Small intestine (tissue), 7 donors: Measurements from ENCODE around the gene MX1. TPM values are rescaled to one million over a fixed set of nuclear protein-coding genes. Genes with fewer than 3 reads are reported as not detected.
A peak's percentile ranks its signal among the peaks of the same experiment; 100 is the strongest.

Source experiments
- DNase-seq, 2 donors: peaks; one replicate each; pipeline versions ENCODE4 v3.0.0 to v3.0.0-alpha.2; 2013
- FAIRE-seq: peaks from 2 replicates; lab custom pipeline; 2012; peaks lifted over from hg19 to GRCh38; lab: Jason Lieb, UNC
- H3K27ac ChIP-seq, 3 donors: one replicate each; pipeline ENCODE4 v1.5.1; 2013; ENCODE audit warnings: low read length in 2 of 3, mild to moderate bottlenecking in 2 of 3, control low read depth in 1 of 3, inconsistent platforms in 1 of 3, low read depth in 1 of 3, moderate library complexity in 1 of 3
- H3K27me3 ChIP-seq, 3 donors: one replicate each; pipeline ENCODE4 v1.6.1; 2013; ENCODE audit warnings: low read length in 3 of 3, inconsistent platforms in 1 of 3; ENCODE audit not compliant: control insufficient read depth in 3 of 3, insufficient read depth in 3 of 3
- H3K36me3 ChIP-seq, 3 donors: one replicate each; pipeline ENCODE4 v1.6.1; 2013; ENCODE audit warnings: low read length in 3 of 3, inconsistent platforms in 1 of 3, low read depth in 1 of 3, mild to moderate bottlenecking in 1 of 3, moderate library complexity in 1 of 3; ENCODE audit not compliant: control insufficient read depth in 3 of 3, insufficient read depth in 2 of 3
- H3K4me1 ChIP-seq, 3 donors: one replicate each; pipeline ENCODE4 v1.6.1; 2013; ENCODE audit warnings: low read length in 2 of 3, inconsistent platforms in 1 of 3, low read depth in 1 of 3, mild to moderate bottlenecking in 1 of 3, moderate library complexity in 1 of 3; ENCODE audit not compliant: control insufficient read depth in 3 of 3, insufficient read depth in 2 of 3
- H3K4me3 ChIP-seq, 3 donors: one replicate each; pipeline ENCODE4 v1.5.1; 2013; ENCODE audit warnings: low read length in 3 of 3, control low read depth in 1 of 3, inconsistent platforms in 1 of 3, low read depth in 1 of 3, mild to moderate bottlenecking in 1 of 3, moderate library complexity in 1 of 3
- H3K9me3 ChIP-seq, 2 donors: one replicate each; pipeline ENCODE4 v1.6.1; 2013; ENCODE audit warnings: low read depth in 1 of 2, low read length in 1 of 2; ENCODE audit not compliant: control insufficient read depth in 2 of 2, insufficient read depth in 1 of 2
- WGBS, 3 donors: extraction: QIAGEN DNeasy Blood & Tissue Kit; methylation state at CpG; one replicate each; pipeline ENCODE4 v1.1.7; 2013; 5-methylcytosine and 5-hydroxymethylcytosine counted together
- polyA plus RNA-seq, 4 donors: library from polyadenylated mRNA; stranded (reverse) in 3 of 4; unstranded in 1 of 4; fragments of 200-250 nt in 3 of 4; fragments of 120-200 nt in 1 of 4; gene quantifications; one replicate each; pipeline versions ENCODE4 v1.2.1 to v1.2.3, GENCODE V29; 2013
- donor health status: healthy with polysubstance abuse.
- donor health status: control.
- donor health status: control.
- donor health status: Bipolar disorder and iron deficiency.
- donor health status: healthy.

The MX1 gene
- polyA plus RNA-seq, 4 donors = 14.6 to 64.9 (median 36.8) TPM

- H3K4me3 ChIP-seq = no peak overlapping the region
- no peak for DNase-seq
- WGBS, 3 donors = 93 to 96% (median 95%) methylated on average over 17 of the region's 17 CpGs
- no peaks in the 10 kb centered on the region for H3K27me3 ChIP-seq
- H3K4me1 ChIP-seq = no peaks in the 10 kb centered on the region
- H3K36me3 ChIP-seq = peaks cover 0 to 3% (median 0%) of the 10 kb centered on the region in 3 donors
- no peak overlapping the region for H3K27ac ChIP-seq
- FAIRE-seq = no peak
- H3K9me3 ChIP-seq = no peaks in the 10 kb centered on the region
These were observed 35.9 kb upstream of the MX1 start for GRCh38 chr21:41390043-41390639.

GRCh38 chr21:41393876-41394465 is 32.1 kb upstream of the MX1 start:
- 83 to 92% (median 88%) methylated on average over 8 of the region's 8 CpGs for WGBS, 3 donors
- FAIRE-seq (no peak), DNase-seq (no peak)
- H3K27me3 ChIP-seq = no peaks in the 10 kb centered on the region
- H3K4me1 ChIP-seq = no peaks in the 10 kb centered on the region
- peaks cover 0 to 3% (median 0%) of the 10 kb centered on the region in 3 donors for H3K36me3 ChIP-seq
- no peaks in the 10 kb centered on the region for H3K9me3 ChIP-seq
- H3K4me3 ChIP-seq = no peak overlapping the region
- H3K27ac ChIP-seq = no peak overlapping the region

GRCh38 chr21:41396558-41397075 is 29.4 kb upstream of the MX1 start:
- no peak overlapping the region for H3K27ac ChIP-seq
- no peak for FAIRE-seq

DNA sequence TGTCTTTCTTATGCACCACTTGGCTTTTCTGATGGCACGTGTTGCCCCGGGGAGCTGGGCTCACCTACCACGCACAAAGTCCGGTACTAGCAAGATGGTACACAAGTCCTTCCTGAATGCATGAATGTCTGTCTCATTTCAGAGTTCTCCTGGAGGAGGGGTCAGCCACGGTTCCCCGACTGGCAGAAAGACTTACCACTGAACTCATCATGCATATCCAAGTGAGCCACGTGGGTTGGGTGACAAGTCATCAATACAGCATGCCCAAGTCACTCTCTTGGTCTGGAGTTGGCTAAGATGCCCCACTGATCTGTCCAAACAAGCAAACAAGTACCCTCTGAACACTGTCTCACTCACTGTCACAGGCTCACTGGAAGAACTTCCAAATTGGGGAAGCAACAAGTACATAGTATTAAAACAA is 28.6 kb upstream of the MX1 start:
- Histone ChIP-seq H3K27me3 (no peaks in the 10 kb centered on the region), H3K9me3 (no peaks in the 10 kb centered on the region), H3K27ac (no peak overlapping the region), H3K36me3 (peaks cover 0 to 2% (median 0%) of the 10 kb centered on the region in 3 donors), H3K4me1 (no peaks in the 10 kb centered on the region), H3K4me3 (no peak overlapping the region)
- DNase-seq (no peak), FAIRE-seq (no peak)
- 90 to 92% (median 92%) methylated on average over 7 of the region's 7 CpGs for WGBS, 3 donors

More at GRCh38 chr21:41396558-41397075, 29.4 kb upstream of the MX1 start:
- H3K4me3 ChIP-seq = no peak overlapping the region
- H3K27me3 ChIP-seq = no peaks in the 10 kb centered on the region
- WGBS, 3 donors = 63 to 76% (median 67%) methylated on average over 7 of the region's 7 CpGs
- H3K4me1 ChIP-seq = no peaks in the 10 kb centered on the region
- peak in 1 of 2 donors; percentile 28 for DNase-seq
- no peaks in the 10 kb centered on the region for H3K9me3 ChIP-seq
- peaks cover 0 to 2% (median 0%) of the 10 kb centered on the region in 3 donors for H3K36me3 ChIP-seq

GRCh38 chr21:41398251-41398650 is 27.8 kb upstream of the MX1 start:
- 93 to 96% (median 93%) methylated on average over 4 of the region's 4 CpGs for WGBS, 3 donors
- H3K4me3 ChIP-seq = no peak overlapping the region
- H3K36me3 ChIP-seq = peaks cover 0 to 2% (median 0%) of the 10 kb centered on the region in 3 donors
- H3K9me3 ChIP-seq = no peaks in the 10 kb centered on the region
- no peaks in the 10 kb centered on the region for H3K27me3 ChIP-seq
- no peaks in the 10 kb centered on the region for H3K4me1 ChIP-seq
- no peak overlapping the region for H3K27ac ChIP-seq
- DNase-seq (no peak), FAIRE-seq (no peak)

- Histone ChIP-seq H3K9me3 (no peaks in the 10 kb centered on the region), H3K36me3 (peaks cover 0 to 2% (median 0%) of the 10 kb centered on the region in 3 donors), H3K4me3 (no peak overlapping the region), H3K4me1 (no peaks in the 10 kb centered on the region), H3K27me3 (no peaks in the 10 kb centered on the region), H3K27ac (no peak overlapping the region)
- no peak for DNase-seq
- WGBS, 3 donors = 96 to 97% (median 96%) methylated on average over 16 of the region's 16 CpGs
- FAIRE-seq = no peak
These were observed 27.2 kb upstream of the MX1 start for GRCh38 chr21:41398831-41399230.

DNA sequence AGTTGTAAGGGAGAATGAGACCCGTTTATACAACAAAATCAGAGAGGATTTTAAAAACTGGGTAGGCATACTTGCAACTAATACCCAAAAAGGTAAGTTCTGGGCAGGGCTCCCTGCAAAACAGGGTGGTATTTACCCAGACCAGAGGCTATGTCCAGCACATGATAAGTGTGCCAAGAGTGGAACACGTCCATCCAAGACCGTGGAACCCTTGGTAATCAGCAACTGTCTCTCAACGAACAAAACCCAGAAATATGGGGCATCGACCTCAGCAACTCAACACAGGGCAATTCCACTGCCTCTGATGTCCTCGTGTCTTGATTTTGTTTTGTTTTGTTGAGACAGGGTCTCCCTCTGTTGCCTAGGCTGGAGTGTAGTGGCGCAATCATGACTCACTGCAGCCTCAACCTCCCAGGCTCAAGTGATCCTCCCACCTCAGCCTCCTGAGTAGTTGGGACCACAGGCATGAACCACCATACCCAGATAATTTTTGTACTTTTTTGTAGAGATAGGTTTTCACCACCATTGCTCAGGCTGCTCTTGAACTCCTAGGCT is 26.7 kb upstream of the MX1 start:
- H3K9me3 ChIP-seq = no peaks in the 10 kb centered on the region
- no peak overlapping the region for H3K4me3 ChIP-seq
- DNase-seq = no peak
- 83 to 94% (median 93%) methylated on average over 7 of the region's 7 CpGs for WGBS, 3 donors
- no peak overlapping the region for H3K27ac ChIP-seq
- peaks cover 0 to 2% (median 0%) of the 10 kb centered on the region in 3 donors for H3K36me3 ChIP-seq
- H3K4me1 ChIP-seq = no peaks in the 10 kb centered on the region
- H3K27me3 ChIP-seq = no peaks in the 10 kb centered on the region
- FAIRE-seq = no peak

DNA sequence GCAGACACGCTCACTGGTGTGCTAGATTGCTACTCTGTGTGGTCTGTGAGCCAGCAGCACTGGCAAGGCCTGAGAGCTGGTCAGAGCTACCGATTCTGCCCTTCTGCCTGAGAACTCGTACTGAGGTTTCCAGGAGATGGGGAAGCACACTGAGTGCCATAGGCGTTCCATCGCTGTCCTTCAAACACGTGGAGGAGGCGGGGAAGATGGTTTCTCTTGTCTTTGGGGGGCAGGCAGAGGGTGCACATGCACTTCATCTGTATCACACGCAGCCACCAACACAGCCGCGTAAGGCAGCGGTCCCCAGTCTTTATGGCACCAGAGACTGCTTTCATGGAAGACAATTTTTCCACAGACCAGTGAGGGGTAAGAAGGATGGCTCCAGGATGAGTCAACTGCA is 23.8 kb upstream of the MX1 start:
- FAIRE-seq = no peak
- Histone ChIP-seq H3K9me3 (no peaks in the 10 kb centered on the region), H3K36me3 (peaks cover 0 to 4% (median 0%) of the 10 kb centered on the region in 3 donors), H3K4me1 (no peaks in the 10 kb centered on the region), H3K27ac (no peak overlapping the region), H3K27me3 (peaks cover 0 to under 1% (median 0%) of the 10 kb centered on the region in 3 donors), H3K4me3 (no peak overlapping the region)
- WGBS, 3 donors = 93 to 94% (median 93%) methylated on average over 11 of the region's 11 CpGs
- DNase-seq = no peak
